K562 (cell line): ENCODE data around the gene GNAI3.

ENCODE experiments used
- BRD9 ChIP-seq: fragments of 450-650 bp; IDR thresholded peaks from 2 replicates; pipeline ENCODE4 v1.6.1; 2018; ENCODE audit warnings: low read depth; ENCODE audit not compliant: partially characterized antibody
- HSF4 ChIP-seq: fragments of 250-450 bp; sonication (Bioruptor Pico); IDR thresholded peaks from 2 replicates; pipeline ENCODE4 v2.1.2; 2022; ENCODE audit warnings: mild to moderate bottlenecking, moderate library complexity, borderline replicate concordance
- MAZ ChIP-seq, 2 experiments: fragments of 450-650 bp in 1 of 2; sonication (generic) in 1 of 2; formaldehyde crosslinking; IDR thresholded peaks in 1 of 2; conservative IDR thresholded peaks in 1 of 2; 2 replicates each; pipeline versions ENCODE4 v1.4.0 to v1.5.0; 2020; ENCODE audit warnings: mild to moderate bottlenecking in 1 of 2, missing genetic modification reagents in 1 of 2
- MEF2A ChIP-seq: IDR thresholded peaks from 2 replicates; pipeline ENCODE4 v1.6.1; 2011; ENCODE audit warnings: low read depth, mild to moderate bottlenecking, low read length, moderate library complexity; ENCODE audit not compliant: control insufficient read depth
- MTA2 ChIP-seq: fragments of 450-650 bp; IDR thresholded peaks from 2 replicates; pipeline ENCODE4 v1.6.1; 2016; ENCODE audit warnings: low read depth
- POLR2A ChIP-seq: fragments of 450-650 bp; conservative IDR thresholded peaks from 2 replicates; pipeline ENCODE4 v1.6.1; 2016
- RFX7 ChIP-seq: fragments of 250-450 bp; sonication (Bioruptor Pico); IDR thresholded peaks from 2 replicates; pipeline ENCODE4 v1.5.1; 2021; ENCODE audit warnings: mild to moderate bottlenecking
- STAT5B ChIP-seq: fragments of 250-450 bp; sonication (Bioruptor Pico); IDR thresholded peaks from 2 replicates; pipeline ENCODE4 v1.8.0; 2021; ENCODE audit warnings: mild to moderate bottlenecking, inconsistent platforms
- TAF15 ChIP-seq: fragments of 200-400 bp; formaldehyde crosslinking; IDR thresholded peaks from 2 replicates; pipeline ENCODE4 v1.6.1; 2017; ENCODE audit warnings: mild to moderate bottlenecking, low read depth, low read length, moderate library complexity
- TF ChIP-seq, protein P1 (sequence below): fragments of 200-800 bp; sonication (Bioruptor generic); IDR thresholded peaks from 2 replicates; pipeline ENCODE4 v1.6.1; 2017; ENCODE audit warnings: missing genetic modification characterization, missing compliant biosample characterization
- TF ChIP-seq, protein P2 (sequence below): sonication (generic); formaldehyde crosslinking; IDR thresholded peaks from 2 replicates; pipeline ENCODE4 v1.8.1; 2022; ENCODE audit warnings: missing genetic modification reagents

- TF ChIP-seq, protein P1, sequence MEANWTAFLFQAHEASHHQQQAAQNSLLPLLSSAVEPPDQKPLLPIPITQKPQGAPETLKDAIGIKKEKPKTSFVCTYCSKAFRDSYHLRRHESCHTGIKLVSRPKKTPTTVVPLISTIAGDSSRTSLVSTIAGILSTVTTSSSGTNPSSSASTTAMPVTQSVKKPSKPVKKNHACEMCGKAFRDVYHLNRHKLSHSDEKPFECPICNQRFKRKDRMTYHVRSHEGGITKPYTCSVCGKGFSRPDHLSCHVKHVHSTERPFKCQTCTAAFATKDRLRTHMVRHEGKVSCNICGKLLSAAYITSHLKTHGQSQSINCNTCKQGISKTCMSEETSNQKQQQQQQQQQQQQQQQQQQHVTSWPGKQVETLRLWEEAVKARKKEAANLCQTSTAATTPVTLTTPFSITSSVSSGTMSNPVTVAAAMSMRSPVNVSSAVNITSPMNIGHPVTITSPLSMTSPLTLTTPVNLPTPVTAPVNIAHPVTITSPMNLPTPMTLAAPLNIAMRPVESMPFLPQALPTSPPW (CRISPR knock-in tag): no peak
- TF ChIP-seq MAZ (CRISPR knock-in tag; conservative IDR thresholded peaks at IDR 0.05 in 1 of 2, IDR thresholded peaks at IDR 0.05 in 1 of 2) (no peak), TAF15 (no peak), BRD9 (no peak), RFX7 (CRISPR knock-in tag) (no peak), STAT5B (CRISPR knock-in tag) (no peak), POLR2A (no peak), MEF2A (no peak), MTA2 (no peak), HSF4 (no peak)
- TF ChIP-seq, protein P2, sequence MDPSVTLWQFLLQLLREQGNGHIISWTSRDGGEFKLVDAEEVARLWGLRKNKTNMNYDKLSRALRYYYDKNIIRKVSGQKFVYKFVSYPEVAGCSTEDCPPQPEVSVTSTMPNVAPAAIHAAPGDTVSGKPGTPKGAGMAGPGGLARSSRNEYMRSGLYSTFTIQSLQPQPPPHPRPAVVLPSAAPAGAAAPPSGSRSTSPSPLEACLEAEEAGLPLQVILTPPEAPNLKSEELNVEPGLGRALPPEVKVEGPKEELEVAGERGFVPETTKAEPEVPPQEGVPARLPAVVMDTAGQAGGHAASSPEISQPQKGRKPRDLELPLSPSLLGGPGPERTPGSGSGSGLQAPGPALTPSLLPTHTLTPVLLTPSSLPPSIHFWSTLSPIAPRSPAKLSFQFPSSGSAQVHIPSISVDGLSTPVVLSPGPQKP (CRISPR knock-in tag): no peak
Observed at GRCh38 chr1:109534307-109534858, 14.0 kb upstream of the GNAI3 start.
